A673 (cell line): ENCODE measurements around the gene MED15. TPM values are rescaled to one million over a fixed set of nuclear protein-coding genes. Genes with fewer than 3 reads are reported as not detected.
"Not testable (repeated sequence)": the region's sequence is repeated elsewhere in the genome, so short reads cannot be mapped to it uniquely, and the experiment has no call there.

Experiments used
- BruUV-seq: library from RNA; stranded (reverse); fragments of 400-500 nt; replicated peaks from 2 replicates; lab custom pipeline; 2021; lab: Mats Ljungman, UMichigan
- CTCF ChIA-PET: fragments of 300-600 bp; sonication (Branson Sonifier 250); formaldehyde crosslinking; loops from one replicate; lab custom pipeline; 2022; ENCODE audit warnings: antibody characterized with exemption; lab: Charles Lee
- POLR2A ChIA-PET: fragments of 300-600 bp; sonication (Branson Sonifier 250); formaldehyde crosslinking; loops from one replicate; lab custom pipeline; 2022; ENCODE audit warnings: antibody characterized with exemption; ENCODE audit not compliant: low non-redundant PET; lab: Charles Lee
- DNase-seq: peaks from one replicate; pipeline ENCODE4 v3.0.0-alpha.2; 2015; ENCODE audit warnings: low spot score
- H3K27ac ChIP-seq: fragments of 200-600 bp; sonication (generic); 2 replicates; pipeline ENCODE4 v1.5.1; 2016; ENCODE audit warnings: mixed run types, low read depth, mild to moderate bottlenecking, mixed read lengths, antibody characterized with exemption, low read length; ENCODE audit not compliant: poor library complexity, severe bottlenecking
- H3K27me3 ChIP-seq: fragments of 200-600 bp; sonication (generic); replicated peaks from 2 replicates; pipeline ENCODE4 v1.6.1; 2017; ENCODE audit warnings: mixed run types, low read depth, mild to moderate bottlenecking, mixed read lengths, antibody characterized with exemption, low read length; ENCODE audit not compliant: insufficient read depth, poor library complexity
- H3K36me3 ChIP-seq: fragments of 200-600 bp; sonication (generic); 2 replicates; pipeline ENCODE4 v1.6.1; 2016; ENCODE audit warnings: mixed run types, mild to moderate bottlenecking, mixed read lengths, antibody characterized with exemption, low read length; ENCODE audit not compliant: insufficient read depth, poor library complexity, severe bottlenecking
- H3K4me1 ChIP-seq: fragments of 200-600 bp; sonication (generic); 2 replicates; pipeline ENCODE4 v1.6.1; 2017; ENCODE audit warnings: mixed run types, mild to moderate bottlenecking, mixed read lengths, antibody characterized with exemption, low read length; ENCODE audit not compliant: insufficient read depth, poor library complexity, severe bottlenecking
- H3K4me3 ChIP-seq: fragments of 200-600 bp; sonication (generic); 2 replicates; pipeline ENCODE4 v1.5.1; 2016; ENCODE audit warnings: low read depth, mixed run types, mild to moderate bottlenecking, mixed read lengths, low read length; ENCODE audit not compliant: poor library complexity, severe bottlenecking
- H3K9me3 ChIP-seq: fragments of 200-600 bp; sonication (generic); 2 replicates; pipeline ENCODE4 v1.6.1; 2016; ENCODE audit warnings: mixed run types, low read depth, mild to moderate bottlenecking, mixed read lengths, antibody characterized with exemption, low read length; ENCODE audit not compliant: poor library complexity, severe bottlenecking
- EZH2 ChIP-seq: fragments of 200-600 bp; sonication (generic); IDR thresholded peaks from 2 replicates; pipeline ENCODE4 v1.6.1; 2017; ENCODE audit warnings: borderline replicate concordance, low read depth, mild to moderate bottlenecking, mixed read lengths, antibody characterized with exemption, low read length; ENCODE audit not compliant: poor library complexity, severe bottlenecking
- intact Hi-C: fragments of 100-400 bp; cut with micrococcal nuclease; formaldehyde crosslinking; loops from one replicate; pipeline ENCODE4 v1.10.0; 2022; ENCODE audit not compliant: unreplicated experiment
- total RNA-seq: library from RNA; stranded (reverse); gene quantifications from 2 replicates; pipeline ENCODE4 v1.2.3, GENCODE V29; 2021
- TF ChIP-seq, protein P1 (sequence below): fragments of 300-800, 200-600 bp; sonication (generic); conservative IDR thresholded peaks from 2 replicates; pipeline ENCODE4 v1.5.1; 2017; ENCODE audit warnings: low read depth, mild to moderate bottlenecking, antibody characterized with exemption, low read length, moderate library complexity, mixed read lengths

Gene MED15
- total RNA-seq, 1 experiment from 2014 or later, result 96.2 TPM

DNA sequence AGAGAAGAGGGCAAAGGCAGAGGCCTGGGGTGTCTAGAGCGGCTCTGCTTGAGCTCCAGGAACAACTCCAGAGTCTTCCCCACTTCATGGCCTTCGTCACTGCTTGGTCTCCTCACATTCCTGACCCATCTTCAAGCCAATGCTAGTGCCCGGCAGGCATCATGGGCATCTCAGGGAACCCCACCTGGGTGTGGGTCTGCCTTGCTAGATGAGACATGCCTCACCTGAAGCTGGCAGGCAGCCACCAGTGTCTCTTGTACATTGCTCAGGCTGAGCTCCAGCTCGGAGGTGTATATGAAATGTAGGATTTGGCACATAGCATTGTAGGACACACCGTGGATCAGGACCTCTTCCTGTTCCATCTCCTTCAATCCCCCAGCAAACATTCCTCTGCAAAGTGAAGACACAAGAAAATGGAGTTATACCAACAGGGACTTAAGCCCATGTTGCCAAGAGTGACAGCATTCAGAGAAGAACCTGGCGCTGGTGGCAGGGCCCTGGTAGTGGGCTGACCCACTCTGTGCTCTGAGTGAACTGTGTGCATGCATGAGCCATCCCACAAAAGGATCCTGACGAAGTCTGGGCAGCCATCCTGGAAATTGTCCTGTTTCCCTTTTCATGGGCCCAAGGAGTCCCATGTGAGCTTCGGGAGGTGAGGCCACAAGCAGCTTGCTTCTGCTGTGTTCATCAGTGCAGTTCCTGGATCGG is 36.1 kb upstream of the MED15 start:
- DNase-seq, result no peak
- no peak for TF ChIP-seq EZH2
- TF ChIP-seq, protein P1, sequence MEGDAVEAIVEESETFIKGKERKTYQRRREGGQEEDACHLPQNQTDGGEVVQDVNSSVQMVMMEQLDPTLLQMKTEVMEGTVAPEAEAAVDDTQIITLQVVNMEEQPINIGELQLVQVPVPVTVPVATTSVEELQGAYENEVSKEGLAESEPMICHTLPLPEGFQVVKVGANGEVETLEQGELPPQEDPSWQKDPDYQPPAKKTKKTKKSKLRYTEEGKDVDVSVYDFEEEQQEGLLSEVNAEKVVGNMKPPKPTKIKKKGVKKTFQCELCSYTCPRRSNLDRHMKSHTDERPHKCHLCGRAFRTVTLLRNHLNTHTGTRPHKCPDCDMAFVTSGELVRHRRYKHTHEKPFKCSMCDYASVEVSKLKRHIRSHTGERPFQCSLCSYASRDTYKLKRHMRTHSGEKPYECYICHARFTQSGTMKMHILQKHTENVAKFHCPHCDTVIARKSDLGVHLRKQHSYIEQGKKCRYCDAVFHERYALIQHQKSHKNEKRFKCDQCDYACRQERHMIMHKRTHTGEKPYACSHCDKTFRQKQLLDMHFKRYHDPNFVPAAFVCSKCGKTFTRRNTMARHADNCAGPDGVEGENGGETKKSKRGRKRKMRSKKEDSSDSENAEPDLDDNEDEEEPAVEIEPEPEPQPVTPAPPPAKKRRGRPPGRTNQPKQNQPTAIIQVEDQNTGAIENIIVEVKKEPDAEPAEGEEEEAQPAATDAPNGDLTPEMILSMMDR, result no peak
- no peaks in the 10 kb centered on the region for H3K4me1 ChIP-seq
- ChIA-PET CTCF (interaction anchor here (0.5 kb wide), 1 partner anchor 24 kb away, joined by 6 read pairs; the partner anchor contains the start of gene KLHL22), POLR2A (interaction anchor here (0.5 kb wide), 1 partner anchor 678 kb away, joined by 5 read pairs; no protein-coding TSS in a partner anchor)
- no peaks in the 10 kb centered on the region for H3K36me3 ChIP-seq
- H3K27me3 ChIP-seq, result no peaks in the 10 kb centered on the region
- no peak overlapping the region for H3K27ac ChIP-seq
- intact Hi-C loops, result no loop called here
- BruUV-seq, result no TSS peak
- no peaks in the 10 kb centered on the region for H3K9me3 ChIP-seq
- H3K4me3 ChIP-seq, result no peak overlapping the region

DNA sequence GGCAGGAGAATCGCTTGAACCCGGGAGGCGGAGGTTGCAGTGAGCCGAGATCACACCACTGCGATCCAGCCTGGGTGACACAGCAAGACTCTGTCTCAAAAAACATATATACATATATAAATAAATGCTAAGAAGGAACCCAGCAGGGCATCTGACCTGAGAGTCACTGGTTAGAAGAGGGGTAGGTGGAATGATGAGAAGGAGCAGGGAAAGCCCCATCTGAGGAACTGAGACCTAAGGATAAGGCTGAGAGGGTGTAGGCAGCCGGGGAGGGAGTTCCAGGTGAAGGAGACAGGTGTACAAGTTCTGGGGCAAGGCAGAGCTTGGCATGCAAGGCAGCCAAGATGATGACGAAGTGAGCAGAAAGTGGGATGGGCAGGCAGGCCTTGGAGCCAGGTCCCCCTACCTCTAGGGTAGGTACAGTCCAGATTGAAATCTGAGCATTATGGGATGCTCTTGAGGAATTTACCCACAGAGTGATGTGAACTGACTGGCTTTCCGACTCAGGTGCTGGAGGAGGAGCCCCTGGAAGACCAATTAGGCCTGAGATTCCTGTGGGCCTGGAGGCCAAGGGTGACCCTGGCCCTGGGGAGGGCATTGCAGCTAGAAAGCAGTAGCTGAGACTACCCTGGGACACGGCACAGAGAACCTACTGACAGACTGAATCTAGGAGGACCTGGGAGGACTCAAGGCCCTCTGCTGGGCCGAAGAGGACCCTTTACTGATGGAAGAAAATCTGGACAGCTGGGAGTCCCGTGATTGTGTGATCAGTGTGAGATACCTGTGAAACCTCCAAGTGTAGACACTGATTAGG is 34.6 kb upstream of the MED15 start:
- DNase-seq, result no peak
- Histone ChIP-seq H3K4me1 (no peaks in the 10 kb centered on the region), H3K27me3 (no peaks in the 10 kb centered on the region), H3K36me3 (no peaks in the 10 kb centered on the region), H3K9me3 (no peaks in the 10 kb centered on the region), H3K4me3 (no peak overlapping the region), H3K27ac (no peak overlapping the region)
- CTCF ChIA-PET, result no interaction called here
- no TSS peak for BruUV-seq
- POLR2A ChIA-PET, result no interaction called here
- intact Hi-C loops, result no loop called here
- TF ChIP-seq, protein P1, result no peak
- no peak for TF ChIP-seq EZH2

DNA sequence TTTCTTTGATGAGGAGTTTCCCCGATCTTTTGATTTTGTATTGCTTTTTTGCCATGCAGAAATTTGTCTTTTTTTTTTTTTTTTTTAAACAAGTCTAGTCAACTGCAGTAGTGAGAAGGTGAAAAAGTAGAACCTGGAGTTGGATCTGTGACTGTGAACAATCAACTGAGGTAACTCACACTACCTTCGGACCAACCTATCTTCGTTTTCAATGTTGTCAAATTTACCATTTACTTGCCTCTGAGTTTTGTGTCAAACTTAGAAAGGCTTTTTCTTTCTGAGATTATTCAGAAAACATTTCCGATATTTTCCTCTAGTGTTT is 32.3 kb upstream of the MED15 start:
- no TSS peak for BruUV-seq
- ChIA-PET POLR2A (no interaction called here), CTCF (no interaction called here)
- no peaks in the 10 kb centered on the region for H3K9me3 ChIP-seq
- no peak for DNase-seq
- intact Hi-C loops, result no loop called here
- TF ChIP-seq, protein P1, result no peak
- no peak for TF ChIP-seq EZH2
- no peaks in the 10 kb centered on the region for H3K36me3 ChIP-seq
- no peak overlapping the region for H3K27ac ChIP-seq
- H3K27me3 ChIP-seq, result no peaks in the 10 kb centered on the region
- no peak overlapping the region for H3K4me3 ChIP-seq
- no peaks in the 10 kb centered on the region for H3K4me1 ChIP-seq

DNA sequence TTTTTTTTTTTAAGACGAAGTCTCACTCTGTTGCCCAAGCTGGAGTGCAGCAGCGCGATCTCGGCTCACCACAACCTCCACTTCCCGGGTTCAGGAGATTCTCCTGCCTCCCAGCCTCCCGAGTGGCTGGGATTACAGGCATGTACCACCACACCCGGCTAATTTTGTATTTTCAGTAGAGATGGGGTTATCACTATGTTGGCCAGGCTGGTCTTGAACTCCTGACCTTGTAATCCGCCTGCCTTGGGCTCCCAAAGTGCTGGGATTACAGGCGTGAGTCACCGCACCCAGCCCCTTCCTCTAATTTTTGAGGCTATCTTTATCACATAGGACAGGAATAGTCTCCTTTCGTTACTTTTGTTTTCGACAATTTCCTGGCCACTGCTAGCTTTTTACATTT is 31.8 kb upstream of the MED15 start:
- DNase-seq, BruUV-seq, intact Hi-C loops, H3K27me3 ChIP-seq, H3K4me1 ChIP-seq, CTCF ChIA-PET, H3K4me3 ChIP-seq, POLR2A ChIA-PET, H3K27ac ChIP-seq, H3K36me3 ChIP-seq, H3K9me3 ChIP-seq: not testable (repeated sequence)

DNA sequence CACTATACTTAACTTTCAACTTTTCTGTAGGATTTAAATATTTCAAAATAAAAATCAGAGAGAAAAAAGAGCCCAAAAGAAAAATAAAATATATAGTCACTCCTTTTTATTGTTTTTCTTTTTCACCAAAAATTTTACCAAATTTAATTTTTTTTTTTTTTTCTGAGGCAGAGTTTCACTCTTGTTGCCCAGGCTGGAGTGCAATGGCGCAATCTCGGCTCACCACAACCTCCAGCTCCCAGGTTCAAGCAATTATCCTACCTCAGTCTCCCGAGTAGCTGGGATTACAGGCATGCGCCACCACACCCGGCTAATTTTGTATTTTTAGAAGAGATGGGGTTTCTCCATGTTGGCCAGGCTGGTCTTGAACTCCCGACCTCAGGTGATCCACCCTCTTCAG is 29.4 kb upstream of the MED15 start:
- H3K27ac ChIP-seq, intact Hi-C loops, H3K36me3 ChIP-seq, H3K4me1 ChIP-seq, BruUV-seq, H3K9me3 ChIP-seq, H3K27me3 ChIP-seq, DNase-seq, POLR2A ChIA-PET, H3K4me3 ChIP-seq, CTCF ChIA-PET: not testable (repeated sequence)
